IPS DF 4.7 (cell line): ENCODE data around the gene NDUFV1.
"Not testable (repeated sequence)": the region's sequence is repeated elsewhere in the genome, so short reads cannot be mapped to it uniquely, and the experiment has no call there.

ENCODE experiments used
- DNase-seq: peaks from one replicate; pipeline ENCODE4 v3.0.0-alpha.2; 2013; ENCODE audit warnings: low spot score; ENCODE audit errors: extremely low read depth

NDUFV1 gene

DNA sequence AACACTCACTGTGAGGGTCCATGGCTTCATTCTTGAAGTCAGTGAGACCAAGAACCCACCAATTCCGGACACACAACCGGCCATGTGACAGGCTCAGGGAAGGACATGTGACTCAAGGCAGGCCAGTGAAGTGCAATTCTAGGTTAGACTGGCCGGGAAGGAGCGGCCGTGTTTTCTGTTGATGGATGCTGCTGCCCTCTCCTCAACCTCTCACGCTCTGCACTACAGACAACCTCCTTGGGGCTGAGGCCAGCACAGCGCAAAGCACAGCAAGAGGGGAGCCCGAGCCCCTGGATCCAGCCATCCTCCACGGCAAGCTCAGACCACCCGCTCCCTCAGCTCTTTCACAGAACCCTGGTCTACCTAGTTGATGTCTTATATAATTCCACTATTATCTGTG is 20.2 kb downstream of the NDUFV1 start:
- DNase-seq = no peak

GRCh38 chr11:67627441-67627811 is 20.7 kb downstream of the NDUFV1 start:
- DNase-seq = no peak

DNA sequence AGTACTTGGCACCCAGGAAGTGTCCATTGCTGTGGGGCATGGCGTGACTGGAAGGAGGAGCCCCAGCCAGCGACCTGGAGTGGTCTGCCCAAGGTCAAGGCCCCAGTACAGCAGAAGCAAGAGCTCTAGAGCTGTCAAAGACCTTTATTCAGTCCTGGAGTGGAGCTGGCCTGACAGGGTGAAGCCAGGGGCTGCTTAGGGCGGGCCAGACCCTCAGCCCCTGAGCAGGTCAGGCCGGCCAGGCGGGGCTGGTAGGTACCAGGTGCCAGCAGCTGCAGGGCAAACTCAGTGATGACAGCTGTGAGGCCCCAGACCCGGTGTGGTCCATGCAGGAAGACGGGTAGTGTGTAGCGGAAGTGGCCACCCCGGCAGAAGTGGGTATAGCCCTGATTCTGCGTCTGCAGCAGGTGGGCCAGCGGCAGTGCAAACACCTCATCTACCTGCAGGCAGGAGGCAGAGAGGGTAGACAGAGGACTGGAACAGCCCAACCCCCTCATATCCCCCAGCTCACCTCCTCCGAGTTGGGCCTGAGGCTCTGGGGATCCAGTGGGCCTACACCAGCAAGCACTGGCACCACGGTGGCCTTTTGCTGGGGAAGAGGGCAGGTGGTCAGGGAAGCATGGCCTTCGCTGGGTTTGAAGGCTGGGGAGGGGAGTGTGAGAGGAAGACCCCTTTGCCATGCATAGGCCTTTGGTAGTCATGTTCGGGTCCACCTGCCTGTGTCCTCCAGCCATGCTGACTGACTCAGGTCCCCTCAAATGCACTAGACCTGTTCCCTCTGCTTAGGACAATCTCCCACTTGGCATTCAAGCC is 21.3 kb downstream of the NDUFV1 start:
- no peak for DNase-seq

DNA sequence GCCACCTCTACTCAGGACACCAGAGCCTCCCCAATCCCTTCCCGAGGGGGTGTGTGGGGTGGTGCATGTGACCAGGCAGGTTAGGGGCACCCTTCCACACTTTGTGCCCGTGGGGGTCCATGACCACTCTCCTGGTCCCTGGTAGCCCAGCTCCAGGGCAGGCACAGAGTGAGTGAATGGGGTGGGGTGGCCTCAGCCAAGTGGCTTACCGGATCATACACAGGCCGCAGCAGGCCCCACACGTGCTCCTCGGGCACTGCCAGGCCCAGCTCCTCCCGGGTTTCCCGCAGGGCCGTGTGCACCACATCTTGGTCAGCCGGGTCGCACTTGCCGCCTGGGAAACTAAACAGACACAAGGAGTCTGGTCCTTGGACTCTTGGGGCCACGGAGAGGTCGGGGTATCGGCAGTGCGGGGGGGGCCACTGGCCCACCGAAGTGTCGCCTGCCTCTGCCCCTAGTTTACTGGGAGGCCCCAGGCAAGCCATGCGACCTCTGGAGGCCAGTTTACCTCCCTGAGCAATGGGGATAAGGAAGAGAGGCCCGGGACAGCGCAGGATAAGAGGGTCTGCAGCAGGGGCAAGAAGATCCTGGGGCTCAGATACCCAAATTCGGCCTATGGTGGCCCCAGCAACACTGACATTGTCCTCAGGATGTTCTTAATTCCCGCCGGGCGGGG is 22.1 kb downstream of the NDUFV1 start:
- DNase-seq = no peak

DNA sequence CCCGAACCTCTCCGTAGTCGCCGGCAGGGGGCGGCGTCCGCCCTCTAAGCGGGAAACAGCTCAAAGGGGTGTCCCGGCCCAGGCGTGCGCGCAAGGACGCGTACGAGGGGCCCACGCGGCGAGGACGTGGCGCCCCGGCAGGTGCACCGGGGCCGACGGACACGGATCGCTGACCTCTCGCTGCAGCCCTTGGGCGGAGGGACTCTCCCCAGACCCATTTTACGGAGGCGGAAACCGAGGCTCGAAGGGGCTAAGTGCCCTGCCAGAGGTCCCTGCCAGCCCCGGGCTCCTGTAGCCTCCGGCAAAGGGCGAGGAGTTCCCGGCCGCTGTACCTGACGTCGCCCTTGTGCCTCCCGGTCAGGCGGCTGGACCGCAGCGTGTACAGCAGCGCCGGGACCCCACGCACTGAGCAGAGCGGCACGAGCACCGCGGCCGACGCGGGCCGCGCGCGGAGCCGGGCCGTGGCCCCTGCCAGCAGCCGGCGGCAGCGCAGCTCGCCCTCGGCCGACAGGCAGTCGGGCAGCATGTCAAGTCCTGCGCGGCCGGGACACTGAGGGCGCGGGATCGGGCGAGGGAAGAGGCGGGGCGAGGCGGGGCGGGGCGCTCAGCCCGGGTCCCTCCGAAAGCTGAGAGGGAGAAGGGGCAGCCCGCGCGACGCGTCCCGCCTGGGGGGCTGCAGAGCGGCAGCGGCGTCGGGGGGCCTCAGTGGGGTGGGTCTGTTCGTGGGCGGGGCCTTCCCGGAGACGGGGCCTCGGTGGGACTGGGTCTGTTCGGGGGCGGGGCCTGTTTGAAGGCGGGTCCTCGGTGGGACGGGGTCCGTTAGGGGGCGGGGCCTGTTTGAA is 22.9 kb downstream of the NDUFV1 start, which contains the start of gene NUDT8:
TSS of gene NUDT8 (minus strand) at position 552 of the 842 bp plus-strand sequence. CDS start at position 526, 26 bp downstream.
- no peak for DNase-seq

DNA sequence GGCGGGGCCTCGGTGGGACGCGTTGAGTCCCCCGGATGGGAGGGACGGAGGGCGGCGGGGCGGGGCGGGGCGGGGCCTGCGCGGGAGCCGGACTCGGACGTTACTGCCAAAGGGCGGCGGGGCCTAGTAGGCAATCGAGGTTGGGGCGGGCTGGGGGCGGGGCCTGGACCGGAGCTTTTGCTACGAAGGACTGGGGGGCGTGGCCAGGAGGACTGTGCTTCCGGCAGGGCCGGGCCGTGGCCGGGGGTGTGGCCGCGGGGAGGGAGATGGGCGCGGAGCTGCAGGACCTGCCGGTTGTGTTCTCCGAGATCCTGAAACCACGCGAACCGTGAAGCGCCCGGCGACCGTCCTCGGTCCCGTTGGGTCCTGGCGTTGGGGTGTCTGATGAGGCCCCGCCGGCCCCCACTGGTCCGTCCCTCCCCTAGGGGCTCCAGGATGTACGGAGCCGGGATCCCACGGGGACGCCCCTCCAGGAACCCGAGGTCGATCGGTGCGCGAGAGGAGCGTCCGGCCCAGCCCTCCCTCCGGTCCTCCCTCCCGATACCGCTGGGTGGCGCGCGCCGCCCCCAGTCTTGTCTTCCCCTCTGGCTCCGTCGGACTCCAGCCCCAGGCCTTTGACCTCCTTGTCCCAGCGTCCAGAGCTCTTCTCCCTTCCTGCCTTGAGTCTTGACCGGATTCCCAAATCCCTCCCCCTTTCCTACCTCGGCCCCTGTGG is 23.6 kb downstream of the NDUFV1 start:
- DNase-seq = no peak

DNA sequence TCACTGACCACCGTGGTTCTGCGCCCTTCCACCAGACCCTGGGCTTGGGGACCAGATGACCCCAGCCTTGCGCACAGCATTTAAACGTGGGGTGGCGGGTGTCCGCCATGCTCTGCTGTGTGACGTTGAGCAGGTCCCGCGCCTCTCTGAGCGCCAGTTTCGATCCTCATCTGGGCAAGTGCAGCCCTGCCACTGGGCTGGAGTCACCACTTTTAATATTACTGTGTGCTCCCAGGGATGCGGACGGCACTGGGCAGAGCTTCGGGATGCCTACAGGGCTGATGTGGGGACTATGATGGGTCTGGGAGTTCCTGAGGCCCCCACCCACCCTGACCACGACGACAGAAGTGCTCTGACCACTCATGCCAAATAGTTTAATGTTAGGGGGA is 24.2 kb downstream of the NDUFV1 start:
- no peak for DNase-seq

GRCh38 chr11:67631411-67631810 is 24.7 kb downstream of the NDUFV1 start:
- DNase-seq = no peak

- DNase-seq = no peak
Measured at GRCh38 chr11:67631853-67632174, 25.1 kb downstream of the NDUFV1 start.

DNA sequence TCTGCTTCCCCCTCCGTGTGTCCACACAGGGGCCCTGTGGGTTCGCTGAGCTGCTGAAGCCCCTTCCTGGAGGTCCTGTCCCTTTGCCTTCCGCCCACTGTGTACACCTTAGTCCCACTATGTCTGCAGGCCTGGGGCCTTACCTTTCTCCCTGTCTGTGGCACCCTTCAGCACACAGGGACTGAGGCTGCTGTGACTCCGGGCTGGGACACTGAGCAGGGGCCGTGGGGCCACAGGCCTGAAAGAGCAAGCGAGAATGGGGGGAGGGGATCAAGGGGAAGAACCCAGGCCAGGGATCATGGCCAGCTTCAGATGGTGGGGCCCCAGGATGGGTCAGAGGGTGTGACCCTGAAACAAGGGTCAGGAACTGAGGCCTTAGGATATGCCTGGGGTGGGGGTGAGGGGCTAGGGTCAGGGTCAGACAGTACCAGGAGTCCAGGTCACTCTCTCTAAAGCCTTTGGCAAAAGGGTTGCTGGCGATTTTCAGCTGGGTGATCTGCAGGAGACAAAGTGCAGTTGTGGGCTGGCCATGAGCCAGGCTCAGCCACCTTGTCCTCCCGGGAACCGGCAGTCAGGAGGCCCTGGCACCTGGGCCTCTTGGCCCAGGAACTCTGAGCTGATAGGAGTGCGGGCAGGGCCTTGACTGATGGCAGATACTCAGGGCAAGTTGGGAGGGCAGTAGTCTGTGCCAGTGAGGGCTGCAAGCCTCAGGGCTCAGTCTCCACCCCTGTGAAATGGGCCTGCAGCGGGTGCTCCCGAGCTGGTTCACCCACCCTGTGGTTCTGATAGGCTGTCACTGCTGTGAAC is 25.6 kb downstream of the NDUFV1 start:
- no peak for DNase-seq

GRCh38 chr11:67632982-67633755 is 26.4 kb downstream of the NDUFV1 start:
- DNase-seq = no peak

- no peak for DNase-seq
Measured at GRCh38 chr11:67633758-67634365, 27.1 kb downstream of the NDUFV1 start.

DNA sequence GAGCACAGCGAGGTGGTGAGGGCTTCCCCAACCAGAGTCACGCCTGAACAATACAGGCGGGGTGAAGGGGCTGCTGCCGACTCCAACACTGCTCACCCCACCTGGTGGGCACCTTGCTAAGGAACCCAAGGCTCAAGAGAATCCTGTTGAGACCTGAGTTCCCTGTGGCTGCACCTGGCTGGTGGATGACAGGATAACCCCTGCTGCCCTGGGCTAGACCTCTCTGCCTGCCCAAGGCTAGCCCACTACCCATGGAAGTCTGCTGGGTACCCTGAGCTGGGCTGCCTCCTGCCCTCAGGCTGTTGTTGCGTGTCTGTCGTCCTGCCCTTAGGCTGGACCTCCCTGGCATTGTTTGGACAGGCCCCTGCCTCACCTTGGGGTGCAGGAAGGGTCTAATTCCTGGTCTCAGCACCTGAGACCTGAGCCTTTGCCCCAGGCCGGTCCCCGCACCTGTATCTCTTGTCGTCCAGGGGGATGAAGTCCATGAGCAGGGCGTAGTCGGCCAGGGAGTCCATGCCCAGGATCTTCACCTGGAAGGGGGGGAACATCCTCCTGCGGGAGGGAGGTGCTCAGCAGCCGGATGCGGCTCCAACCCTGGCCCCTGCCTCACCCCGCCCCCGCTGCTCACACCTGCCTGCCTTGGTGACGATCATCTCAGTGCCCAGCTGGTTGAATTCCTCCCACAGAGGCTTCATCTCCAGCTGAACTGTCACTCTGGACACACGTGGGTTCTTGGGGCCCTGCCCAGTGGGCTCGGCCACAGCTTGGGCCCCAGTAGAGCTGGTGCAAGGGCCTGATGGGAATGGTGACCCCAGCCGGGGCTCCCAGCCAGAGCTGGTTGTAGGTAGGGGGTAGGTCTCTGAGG is 27.9 kb downstream of the NDUFV1 start:
- no peak for DNase-seq

DNA sequence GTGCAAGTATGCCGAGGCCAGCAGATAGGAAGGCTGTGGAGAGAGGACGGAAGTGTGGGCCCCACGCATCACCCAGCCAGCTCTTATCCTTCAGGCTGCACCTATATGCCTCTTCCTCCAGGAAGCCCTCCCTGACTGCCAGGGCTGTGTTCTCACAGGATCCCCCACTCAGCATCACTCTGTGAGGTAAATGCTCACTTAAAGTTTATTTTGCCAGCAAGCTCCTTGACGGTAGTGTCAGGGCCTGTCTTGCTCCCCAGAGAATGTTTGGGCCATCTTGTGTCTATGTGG is 28.4 kb downstream of the NDUFV1 start:
- DNase-seq = no peak

DNA sequence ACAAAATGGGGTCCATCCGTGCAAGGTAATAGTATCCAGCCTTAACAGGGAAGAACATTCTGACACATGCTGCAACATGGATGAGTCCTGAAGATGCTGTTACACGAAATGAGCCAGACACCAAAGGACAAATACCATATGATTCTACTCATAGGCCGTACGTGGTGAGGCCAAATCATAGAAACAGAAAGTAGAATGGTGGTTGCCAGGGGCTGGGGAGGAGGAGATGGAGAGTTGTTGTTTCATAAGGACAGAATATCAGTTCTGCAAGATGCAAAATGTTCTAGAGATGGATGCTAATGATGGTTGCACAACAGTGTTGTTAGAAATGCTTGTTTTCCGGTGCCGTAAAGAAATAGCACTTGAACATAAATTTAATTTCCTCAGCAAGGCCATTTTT is 30.2 kb downstream of the NDUFV1 start:
- no peak for DNase-seq

DNA sequence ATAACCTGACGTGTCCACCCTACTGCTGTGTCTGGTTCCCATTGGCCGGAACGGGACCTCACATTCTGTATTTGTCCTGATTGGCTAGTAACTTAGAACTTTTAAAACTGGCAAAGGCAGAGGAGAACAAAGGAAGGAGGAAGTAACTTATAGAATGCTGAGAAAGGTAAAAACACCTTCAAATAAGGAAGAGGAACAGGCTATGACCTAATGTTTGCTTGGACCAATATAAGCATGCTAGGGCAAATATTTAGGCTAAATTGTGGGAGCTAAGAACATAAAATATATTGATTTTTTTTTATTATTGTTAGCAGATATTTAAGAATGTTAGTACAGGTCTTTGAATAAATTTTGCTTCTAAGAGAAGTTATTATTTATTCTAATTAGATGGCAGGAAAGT is 30.7 kb downstream of the NDUFV1 start:
- DNase-seq = not testable (repeated sequence)

- no peak for DNase-seq
Measured at GRCh38 chr11:67638535-67639437, 32.0 kb downstream of the NDUFV1 start.

- DNase-seq = no peak
Measured at GRCh38 chr11:67639438-67639859, 32.7 kb downstream of the NDUFV1 start, which contains the start of gene TBX10. TBX10 (minus strand) TSS chr11:67639763; CDS start chr11:67639472, 291 bp downstream.
